A673 (cell line): Measurements from ENCODE around the gene STK11.

ENCODE experiments used
- EZH2 ChIP-seq: fragments of 200-600 bp; sonication (generic); IDR thresholded peaks from 2 replicates; pipeline ENCODE4 v1.6.1; 2017; ENCODE audit warnings: borderline replicate concordance, low read depth, mild to moderate bottlenecking, mixed read lengths, antibody characterized with exemption, low read length; ENCODE audit not compliant: poor library complexity, severe bottlenecking
- TF ChIP-seq, protein P1 (sequence below): fragments of 300-800, 200-600 bp; sonication (generic); conservative IDR thresholded peaks from 2 replicates; pipeline ENCODE4 v1.5.1; 2017; ENCODE audit warnings: low read depth, mild to moderate bottlenecking, antibody characterized with exemption, low read length, moderate library complexity, mixed read lengths

- TF ChIP-seq, protein P1, sequence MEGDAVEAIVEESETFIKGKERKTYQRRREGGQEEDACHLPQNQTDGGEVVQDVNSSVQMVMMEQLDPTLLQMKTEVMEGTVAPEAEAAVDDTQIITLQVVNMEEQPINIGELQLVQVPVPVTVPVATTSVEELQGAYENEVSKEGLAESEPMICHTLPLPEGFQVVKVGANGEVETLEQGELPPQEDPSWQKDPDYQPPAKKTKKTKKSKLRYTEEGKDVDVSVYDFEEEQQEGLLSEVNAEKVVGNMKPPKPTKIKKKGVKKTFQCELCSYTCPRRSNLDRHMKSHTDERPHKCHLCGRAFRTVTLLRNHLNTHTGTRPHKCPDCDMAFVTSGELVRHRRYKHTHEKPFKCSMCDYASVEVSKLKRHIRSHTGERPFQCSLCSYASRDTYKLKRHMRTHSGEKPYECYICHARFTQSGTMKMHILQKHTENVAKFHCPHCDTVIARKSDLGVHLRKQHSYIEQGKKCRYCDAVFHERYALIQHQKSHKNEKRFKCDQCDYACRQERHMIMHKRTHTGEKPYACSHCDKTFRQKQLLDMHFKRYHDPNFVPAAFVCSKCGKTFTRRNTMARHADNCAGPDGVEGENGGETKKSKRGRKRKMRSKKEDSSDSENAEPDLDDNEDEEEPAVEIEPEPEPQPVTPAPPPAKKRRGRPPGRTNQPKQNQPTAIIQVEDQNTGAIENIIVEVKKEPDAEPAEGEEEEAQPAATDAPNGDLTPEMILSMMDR = no peak
- TF ChIP-seq EZH2 = no peak
Measured at GRCh38 chr19:1270854-1271527, 65.4 kb downstream of the STK11 start.
